Measurements from ENCODE around the gene ABTB1. TPM values are rescaled to one million over a fixed set of nuclear protein-coding genes. Genes with fewer than 3 reads are reported as not detected.
A peak's percentile ranks its signal among the peaks of the same experiment; 100 is the strongest.

Gene ABTB1
- total and polyA plus RNA-seq, 2 of the 13 experiments (the other 11 are each of a cell fraction or from before 2014, with no cell fraction given): 0.42 to 14.5 TPM

GRCh38 chr3:127628788-127629466 lies 43.8 kb upstream of the ABTB1 start, which contains the start of gene PODXL2 (continued):
- TF ChIP-seq ZBTB37 (CRISPR knock-in tag; IDR thresholded peaks at IDR 0.05) (no peak), ZNF768 (CRISPR knock-in tag; IDR thresholded peaks at IDR 0.05) (peak; percentile 38; the same call in 1 of the 2 replicates), ZNF703 (CRISPR knock-in tag; IDR thresholded peaks at IDR 0.05; ENCODE audit: borderline replicate concordance) (no peak), ATF6 (CRISPR knock-in tag; conservative IDR thresholded peaks at IDR 0.05) (no peak), HNRNPK (IDR thresholded peaks at IDR 0.05; ENCODE audit: low read depth, low read length, poor library complexity, severe bottlenecking) (no peak), YEATS4 (CRISPR knock-in tag; IDR thresholded peaks at IDR 0.05; ENCODE audit: borderline replicate concordance) (0 out of 2 replicates have a peak, but pooled peaks have one; percentile 2), U2AF1 (optimal IDR thresholded peaks at IDR 0.05; ENCODE audit: low read depth, low read length) (no peak), ZNF879 (CRISPR knock-in tag; IDR thresholded peaks at IDR 0.05) (0 out of 2 replicates have a peak, but pooled peaks have one; percentile 79), ZSCAN30 (CRISPR knock-in tag; IDR thresholded peaks at IDR 0.05) (no peak), ZNF619 (CRISPR knock-in tag; IDR thresholded peaks at IDR 0.05) (no peak), TARDBP (CRISPR knock-in tag; IDR thresholded peaks at IDR 0.05) (no peak), RFXAP (CRISPR knock-in tag; IDR thresholded peaks at IDR 0.05; ENCODE audit: borderline replicate concordance) (peak; percentile 72; the same call in 1 of the 2 replicates), ZC3H13 (CRISPR knock-in tag; IDR thresholded peaks at IDR 0.05) (peak; percentile 61; the same call in 1 of the 2 replicates), ZFY (CRISPR knock-in tag; IDR thresholded peaks at IDR 0.05) (peak; percentile 69)
- TF ChIP-seq, protein P1, sequence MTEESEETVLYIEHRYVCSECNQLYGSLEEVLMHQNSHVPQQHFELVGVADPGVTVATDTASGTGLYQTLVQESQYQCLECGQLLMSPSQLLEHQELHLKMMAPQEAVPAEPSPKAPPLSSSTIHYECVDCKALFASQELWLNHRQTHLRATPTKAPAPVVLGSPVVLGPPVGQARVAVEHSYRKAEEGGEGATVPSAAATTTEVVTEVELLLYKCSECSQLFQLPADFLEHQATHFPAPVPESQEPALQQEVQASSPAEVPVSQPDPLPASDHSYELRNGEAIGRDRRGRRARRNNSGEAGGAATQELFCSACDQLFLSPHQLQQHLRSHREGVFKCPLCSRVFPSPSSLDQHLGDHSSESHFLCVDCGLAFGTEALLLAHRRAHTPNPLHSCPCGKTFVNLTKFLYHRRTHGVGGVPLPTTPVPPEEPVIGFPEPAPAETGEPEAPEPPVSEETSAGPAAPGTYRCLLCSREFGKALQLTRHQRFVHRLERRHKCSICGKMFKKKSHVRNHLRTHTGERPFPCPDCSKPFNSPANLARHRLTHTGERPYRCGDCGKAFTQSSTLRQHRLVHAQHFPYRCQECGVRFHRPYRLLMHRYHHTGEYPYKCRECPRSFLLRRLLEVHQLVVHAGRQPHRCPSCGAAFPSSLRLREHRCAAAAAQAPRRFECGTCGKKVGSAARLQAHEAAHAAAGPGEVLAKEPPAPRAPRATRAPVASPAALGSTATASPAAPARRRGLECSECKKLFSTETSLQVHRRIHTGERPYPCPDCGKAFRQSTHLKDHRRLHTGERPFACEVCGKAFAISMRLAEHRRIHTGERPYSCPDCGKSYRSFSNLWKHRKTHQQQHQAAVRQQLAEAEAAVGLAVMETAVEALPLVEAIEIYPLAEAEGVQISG (CRISPR knock-in tag; IDR thresholded peaks at IDR 0.05): peak; percentile 56
- TF ChIP-seq, protein P2, sequence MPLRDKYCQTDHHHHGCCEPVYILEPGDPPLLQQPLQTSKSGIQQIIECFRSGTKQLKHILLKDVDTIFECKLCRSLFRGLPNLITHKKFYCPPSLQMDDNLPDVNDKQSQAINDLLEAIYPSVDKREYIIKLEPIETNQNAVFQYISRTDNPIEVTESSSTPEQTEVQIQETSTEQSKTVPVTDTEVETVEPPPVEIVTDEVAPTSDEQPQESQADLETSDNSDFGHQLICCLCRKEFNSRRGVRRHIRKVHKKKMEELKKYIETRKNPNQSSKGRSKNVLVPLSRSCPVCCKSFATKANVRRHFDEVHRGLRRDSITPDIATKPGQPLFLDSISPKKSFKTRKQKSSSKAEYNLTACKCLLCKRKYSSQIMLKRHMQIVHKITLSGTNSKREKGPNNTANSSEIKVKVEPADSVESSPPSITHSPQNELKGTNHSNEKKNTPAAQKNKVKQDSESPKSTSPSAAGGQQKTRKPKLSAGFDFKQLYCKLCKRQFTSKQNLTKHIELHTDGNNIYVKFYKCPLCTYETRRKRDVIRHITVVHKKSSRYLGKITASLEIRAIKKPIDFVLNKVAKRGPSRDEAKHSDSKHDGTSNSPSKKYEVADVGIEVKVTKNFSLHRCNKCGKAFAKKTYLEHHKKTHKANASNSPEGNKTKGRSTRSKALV (CRISPR knock-in tag; IDR thresholded peaks at IDR 0.05): peak; percentile 48; the same call in 1 of the 2 replicates
- TF ChIP-seq, protein P3, sequence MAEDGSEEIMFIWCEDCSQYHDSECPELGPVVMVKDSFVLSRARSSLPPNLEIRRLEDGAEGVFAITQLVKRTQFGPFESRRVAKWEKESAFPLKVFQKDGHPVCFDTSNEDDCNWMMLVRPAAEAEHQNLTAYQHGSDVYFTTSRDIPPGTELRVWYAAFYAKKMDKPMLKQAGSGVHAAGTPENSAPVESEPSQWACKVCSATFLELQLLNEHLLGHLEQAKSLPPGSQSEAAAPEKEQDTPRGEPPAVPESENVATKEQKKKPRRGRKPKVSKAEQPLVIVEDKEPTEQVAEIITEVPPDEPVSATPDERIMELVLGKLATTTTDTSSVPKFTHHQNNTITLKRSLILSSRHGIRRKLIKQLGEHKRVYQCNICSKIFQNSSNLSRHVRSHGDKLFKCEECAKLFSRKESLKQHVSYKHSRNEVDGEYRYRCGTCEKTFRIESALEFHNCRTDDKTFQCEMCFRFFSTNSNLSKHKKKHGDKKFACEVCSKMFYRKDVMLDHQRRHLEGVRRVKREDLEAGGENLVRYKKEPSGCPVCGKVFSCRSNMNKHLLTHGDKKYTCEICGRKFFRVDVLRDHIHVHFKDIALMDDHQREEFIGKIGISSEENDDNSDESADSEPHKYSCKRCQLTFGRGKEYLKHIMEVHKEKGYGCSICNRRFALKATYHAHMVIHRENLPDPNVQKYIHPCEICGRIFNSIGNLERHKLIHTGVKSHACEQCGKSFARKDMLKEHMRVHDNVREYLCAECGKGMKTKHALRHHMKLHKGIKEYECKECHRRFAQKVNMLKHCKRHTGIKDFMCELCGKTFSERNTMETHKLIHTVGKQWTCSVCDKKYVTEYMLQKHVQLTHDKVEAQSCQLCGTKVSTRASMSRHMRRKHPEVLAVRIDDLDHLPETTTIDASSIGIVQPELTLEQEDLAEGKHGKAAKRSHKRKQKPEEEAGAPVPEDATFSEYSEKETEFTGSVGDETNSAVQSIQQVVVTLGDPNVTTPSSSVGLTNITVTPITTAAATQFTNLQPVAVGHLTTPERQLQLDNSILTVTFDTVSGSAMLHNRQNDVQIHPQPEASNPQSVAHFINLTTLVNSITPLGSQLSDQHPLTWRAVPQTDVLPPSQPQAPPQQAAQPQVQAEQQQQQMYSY (CRISPR knock-in tag; IDR thresholded peaks at IDR 0.05): 0 out of 2 replicates have a peak, but pooled peaks have one; percentile 46

All from HepG2 (cell line).